Measurements from ENCODE around the gene LRP11. TPM values are rescaled to one million over a fixed set of nuclear protein-coding genes. Genes with fewer than 3 reads are reported as not detected.
"Not testable (repeated sequence)": the region's sequence is repeated elsewhere in the genome, so short reads cannot be mapped to it uniquely, and the experiment has no call there.

The LRP11 gene
- total RNA-seq, 1 donor from 2014 or later: 17.8 TPM

GRCh38 chr6:149862922-149863697 lies 1.0 kb downstream of the LRP11 start:
- Mint-ChIP-seq H3K27me3 (ENCODE audit: low read depth) (peaks cover 4% of the 10 kb centered on the region), H3K27ac (peak overlapping the region; percentile 89), H3K4me3 (peak overlapping the region; percentile 76), H3K4me1 (peaks cover 14% of the 10 kb centered on the region), H3K9me3 (no peaks in the 10 kb centered on the region), H3K36me3 (no peaks in the 10 kb centered on the region)
- TF ChIP-seq CTCF (IDR thresholded peaks at IDR 0.05; ENCODE audit: unreplicated experiment): no peak
- DNase-seq (ENCODE audit: low spot score in 2 of 2, unreplicated experiment in 2 of 2): peak; percentile 37 to 70

- not testable (repeated sequence) for H3K27me3 Mint-ChIP-seq (ENCODE audit: low read depth); H3K36me3 Mint-ChIP-seq; H3K9me3 Mint-ChIP-seq; H3K27ac Mint-ChIP-seq; DNase-seq (ENCODE audit: low spot score in 2 of 2, unreplicated experiment in 2 of 2)
- Mint-ChIP-seq H3K4me1 (peaks cover 14% of the 10 kb centered on the region), H3K4me3 (peak overlapping the region; percentile 76)
These were observed 1.8 kb downstream of the LRP11 start for GRCh38 chr6:149862424-149862738.

- peaks cover 17% of the 10 kb centered on the region for H3K4me1 Mint-ChIP-seq
- H3K4me3 Mint-ChIP-seq: peak overlapping the region; percentile 43
These were observed 2.3 kb downstream of the LRP11 start for GRCh38 chr6:149861603-149862423.

GRCh38 chr6:149860834-149861602 lies 3.1 kb downstream of the LRP11 start:
- Mint-ChIP-seq H3K4me1 (peaks cover 23% of the 10 kb centered on the region), H3K27me3 (ENCODE audit: low read depth) (no peaks in the 10 kb centered on the region)

More at GRCh38 chr6:149861603-149862423, 2.3 kb downstream of the LRP11 start:
- Mint-ChIP-seq H3K27ac (no peak overlapping the region), H3K27me3 (ENCODE audit: low read depth) (peaks cover 4% of the 10 kb centered on the region), H3K36me3 (no peaks in the 10 kb centered on the region), H3K9me3 (no peaks in the 10 kb centered on the region)
- TF ChIP-seq CTCF (IDR thresholded peaks at IDR 0.05; ENCODE audit: unreplicated experiment): no peak
- no peak for DNase-seq (ENCODE audit: low spot score in 2 of 2, unreplicated experiment in 2 of 2)

GRCh38 chr6:149860513-149860833 lies 3.7 kb downstream of the LRP11 start:
- H3K4me3 Mint-ChIP-seq: no peak overlapping the region
- no peak for TF ChIP-seq CTCF (IDR thresholded peaks at IDR 0.05; ENCODE audit: unreplicated experiment)
- no peaks in the 10 kb centered on the region for H3K27me3 Mint-ChIP-seq (ENCODE audit: low read depth)
- no peaks in the 10 kb centered on the region for H3K9me3 Mint-ChIP-seq
- H3K36me3 Mint-ChIP-seq: no peaks in the 10 kb centered on the region
- H3K27ac Mint-ChIP-seq: no peak overlapping the region
- DNase-seq (ENCODE audit: low spot score in 2 of 2, unreplicated experiment in 2 of 2): no peak
- peaks cover 29% of the 10 kb centered on the region for H3K4me1 Mint-ChIP-seq

More at GRCh38 chr6:149860834-149861602, 3.1 kb downstream of the LRP11 start:
- Mint-ChIP-seq H3K27ac (no peak overlapping the region), H3K9me3 (no peaks in the 10 kb centered on the region), H3K36me3 (no peaks in the 10 kb centered on the region), H3K4me3 (no peak overlapping the region)
- no peak for DNase-seq (ENCODE audit: low spot score in 2 of 2, unreplicated experiment in 2 of 2)
- no peak for TF ChIP-seq CTCF (IDR thresholded peaks at IDR 0.05; ENCODE audit: unreplicated experiment)
